Astrocyte of the spinal cord (primary cell): ENCODE measurements around the gene ALKBH2.

Experiments
- DNase-seq: peaks from one replicate; pipeline ENCODE4 v3.0.0; 2011; ENCODE audit warnings: low read depth, low spot score
- H3K4me3 ChIP-seq: 2 replicates; pipeline ENCODE4 v1.5.1; 2011; ENCODE audit warnings: low read depth, mild to moderate bottlenecking, low read length, moderate library complexity
- in situ Hi-C: cut with HindIII; loops from 2 replicates; pipeline ENCODE4 v1.10.0; 2017; ENCODE audit warnings: low sequenced_read_pairs
- TF ChIP-seq, protein P1 (sequence below): IDR thresholded peaks from 2 replicates; pipeline ENCODE4 v1.5.1; 2012; ENCODE audit warnings: low read depth, mild to moderate bottlenecking, low read length, inconsistent platforms

The ALKBH2 gene

DNA sequence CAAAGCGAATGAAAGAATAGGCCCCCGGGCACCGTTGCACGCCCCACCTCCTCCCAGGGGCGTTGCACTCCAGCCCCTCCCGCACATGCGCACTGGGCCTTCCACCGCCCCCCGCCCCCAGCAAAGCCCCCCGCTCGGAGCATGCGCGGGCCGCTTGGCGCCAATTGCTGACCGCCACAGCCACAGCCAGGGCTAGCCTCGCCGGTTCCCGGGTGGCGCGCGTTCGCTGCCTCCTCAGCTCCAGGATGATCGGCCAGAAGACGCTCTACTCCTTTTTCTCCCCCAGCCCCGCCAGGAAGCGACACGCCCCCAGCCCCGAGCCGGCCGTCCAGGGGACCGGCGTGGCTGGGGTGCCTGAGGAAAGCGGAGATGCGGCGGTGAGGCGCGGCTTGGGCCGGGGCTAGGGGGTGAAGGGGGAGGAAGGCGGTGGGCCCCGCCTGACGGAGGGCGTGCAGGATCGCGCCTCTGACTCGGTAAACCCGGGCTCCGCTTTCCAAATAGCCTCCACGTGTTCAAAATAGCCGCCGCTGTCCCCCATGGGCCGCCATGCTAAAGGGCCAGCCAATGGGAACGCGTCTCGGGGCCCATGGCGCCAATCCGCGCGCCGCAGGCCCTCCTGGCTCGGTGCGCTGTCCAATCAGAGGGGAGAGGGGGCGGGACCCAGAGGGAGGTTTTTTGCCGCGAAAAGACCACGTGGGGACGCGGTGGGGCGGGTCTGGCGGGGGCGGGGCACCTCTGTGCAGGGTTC, 4.3 kb upstream of the ALKBH2 start, which contains the start of gene UNG:
TSS of gene UNG (plus strand) at position 163 of the 748 bp plus-strand sequence. CDS start at position 246, 83 bp downstream.
- H3K4me3 ChIP-seq = peak within 1 kb of the TSS; percentile 76
- DNase-seq = peak; percentile 96
- TF ChIP-seq, protein P1, sequence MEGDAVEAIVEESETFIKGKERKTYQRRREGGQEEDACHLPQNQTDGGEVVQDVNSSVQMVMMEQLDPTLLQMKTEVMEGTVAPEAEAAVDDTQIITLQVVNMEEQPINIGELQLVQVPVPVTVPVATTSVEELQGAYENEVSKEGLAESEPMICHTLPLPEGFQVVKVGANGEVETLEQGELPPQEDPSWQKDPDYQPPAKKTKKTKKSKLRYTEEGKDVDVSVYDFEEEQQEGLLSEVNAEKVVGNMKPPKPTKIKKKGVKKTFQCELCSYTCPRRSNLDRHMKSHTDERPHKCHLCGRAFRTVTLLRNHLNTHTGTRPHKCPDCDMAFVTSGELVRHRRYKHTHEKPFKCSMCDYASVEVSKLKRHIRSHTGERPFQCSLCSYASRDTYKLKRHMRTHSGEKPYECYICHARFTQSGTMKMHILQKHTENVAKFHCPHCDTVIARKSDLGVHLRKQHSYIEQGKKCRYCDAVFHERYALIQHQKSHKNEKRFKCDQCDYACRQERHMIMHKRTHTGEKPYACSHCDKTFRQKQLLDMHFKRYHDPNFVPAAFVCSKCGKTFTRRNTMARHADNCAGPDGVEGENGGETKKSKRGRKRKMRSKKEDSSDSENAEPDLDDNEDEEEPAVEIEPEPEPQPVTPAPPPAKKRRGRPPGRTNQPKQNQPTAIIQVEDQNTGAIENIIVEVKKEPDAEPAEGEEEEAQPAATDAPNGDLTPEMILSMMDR = no peak
- in situ Hi-C loops = no loop called here

DNA sequence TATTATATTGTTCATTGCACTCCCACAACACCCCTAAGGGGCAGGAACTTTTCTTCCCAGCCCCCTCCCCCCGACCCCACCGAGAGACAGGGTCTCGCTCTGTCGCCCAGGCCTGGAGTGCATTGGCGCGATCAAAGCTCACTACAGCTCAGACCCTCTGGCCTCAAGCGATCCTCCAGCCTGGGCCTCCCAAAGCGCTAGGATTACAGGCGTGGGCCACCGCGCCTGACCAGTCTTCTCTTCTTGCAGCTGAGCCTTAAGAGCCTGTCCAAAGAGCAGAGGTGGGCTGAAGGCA, 3.8 kb upstream of the ALKBH2 start:
- in situ Hi-C loops = no loop called here
- no peak for DNase-seq
- peak overlapping the region; percentile 52 for H3K4me3 ChIP-seq
- TF ChIP-seq, protein P1 = no peak

DNA sequence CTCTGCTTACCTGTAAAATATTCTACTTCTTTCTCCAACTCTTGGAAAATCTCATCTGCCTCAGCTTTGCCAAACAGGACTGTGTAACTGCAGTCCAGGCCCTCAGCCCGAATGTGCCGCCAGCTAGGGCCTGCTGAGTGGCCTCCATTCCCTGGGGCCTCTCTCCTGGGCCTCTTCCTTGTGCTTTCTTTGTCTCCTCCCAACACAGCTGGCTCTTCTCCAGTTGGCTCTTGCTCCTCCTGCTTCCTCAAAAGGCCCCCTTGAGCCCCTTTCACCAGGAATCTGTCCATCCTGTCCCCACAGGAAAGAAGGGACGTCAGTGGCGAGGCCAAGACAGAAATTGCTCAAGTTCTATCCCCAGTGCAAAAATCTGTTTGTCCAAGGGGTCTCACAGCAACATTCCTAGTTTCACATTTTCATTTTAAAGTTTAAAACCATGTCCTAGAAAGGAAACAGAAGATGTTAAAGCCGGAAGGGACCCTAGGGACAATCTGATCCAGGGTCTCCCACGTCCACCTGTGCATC, 713 bp downstream of the ALKBH2 start:
- DNase-seq = no peak
- in situ Hi-C loops = no loop called here
- TF ChIP-seq, protein P1 = no peak
- H3K4me3 ChIP-seq = peak overlapping the region; percentile 58

DNA sequence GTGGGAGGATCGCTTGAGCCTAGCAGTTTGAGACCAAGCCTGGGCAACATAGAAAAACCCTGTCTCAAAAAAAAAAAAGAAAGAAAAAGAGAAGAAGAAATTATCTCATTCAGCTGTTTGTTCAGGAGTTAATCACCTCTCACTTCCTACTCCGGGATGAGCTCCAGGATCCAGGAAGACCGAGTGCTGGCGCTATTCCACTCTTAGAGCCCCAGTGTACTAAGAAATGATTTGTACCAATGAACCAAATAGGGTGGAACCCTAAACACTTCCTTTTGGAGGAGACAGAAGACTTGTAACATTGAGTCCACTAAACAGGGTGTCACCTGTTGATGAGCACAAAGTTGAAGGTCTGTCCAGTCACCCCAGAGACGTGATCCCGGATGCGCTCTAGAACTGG, 3.6 kb downstream of the ALKBH2 start:
- no peak for DNase-seq
- TF ChIP-seq, protein P1 = no peak
- H3K4me3 ChIP-seq = no peak overlapping the region
- in situ Hi-C loops = no loop called here

DNA sequence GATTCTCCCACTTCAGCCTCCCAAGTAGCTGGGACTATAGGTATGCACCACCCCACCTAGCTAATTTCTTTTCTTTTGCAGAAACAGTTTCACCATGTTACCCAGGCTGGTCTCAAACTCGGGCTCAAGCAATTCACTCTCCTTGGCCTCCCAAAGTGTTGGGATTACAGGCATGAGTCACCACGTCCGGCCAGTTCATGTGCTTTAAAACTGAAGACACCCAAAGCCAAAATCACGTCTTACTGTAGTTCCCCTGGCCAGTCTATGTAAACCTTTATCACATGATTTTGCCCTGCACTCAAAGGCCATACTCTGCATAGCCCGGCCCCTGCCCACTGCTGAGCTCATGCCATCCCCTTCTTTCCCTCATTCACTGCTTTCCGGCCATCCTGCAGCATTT, 4.5 kb downstream of the ALKBH2 start:
- TF ChIP-seq, protein P1 = no peak
- no peak overlapping the region for H3K4me3 ChIP-seq
- in situ Hi-C loops = no loop called here
- peak; percentile 23 for DNase-seq

DNA sequence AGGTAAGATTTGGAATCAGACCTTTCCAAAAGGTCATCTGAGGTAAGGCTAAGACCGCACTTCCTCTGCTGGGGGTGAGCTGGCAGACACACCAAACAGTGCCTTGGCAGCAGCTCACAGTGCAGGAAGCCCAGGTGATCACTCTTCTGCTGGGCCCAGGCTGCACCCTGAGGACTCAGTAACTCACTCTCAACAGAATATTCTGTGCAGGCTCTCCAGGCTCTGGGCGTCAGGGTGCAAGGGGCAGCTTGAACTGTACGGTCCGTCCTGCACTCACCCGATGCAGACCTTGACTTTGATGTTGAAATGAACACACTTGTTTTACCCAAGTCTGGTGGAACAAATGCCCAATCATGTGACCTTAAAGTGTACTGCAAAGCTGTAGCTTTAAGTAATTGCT, 6.0 kb downstream of the ALKBH2 start:
- in situ Hi-C loops = no loop called here
- no peak for DNase-seq
- no peak overlapping the region for H3K4me3 ChIP-seq
- TF ChIP-seq, protein P1 = no peak
